GM12878 (cell line): ENCODE measurements around the gene ATIC. TPM values are rescaled to one million over a fixed set of nuclear protein-coding genes. Genes with fewer than 3 reads are reported as not detected.

Experiments
- ATAC-seq: fragments of 200-7000 bp; cut with Tn5 transposase; 3 replicates; pipeline ENCODE4 v1.9.1; 2020; ENCODE audit warnings: mild to moderate bottlenecking, moderate library complexity
- BruUV-seq: library from RNA; stranded (reverse); fragments of 400-500 nt; replicated peaks from 2 replicates; lab custom pipeline; 2021; lab: Mats Ljungman, UMichigan
- CTCF ChIA-PET: fragments of 300-600 bp; sonication (Branson Sonifier 250); formaldehyde crosslinking; extraction: SDS; loops from one replicate; lab custom pipeline; 2021; ENCODE audit warnings: inconsistent platforms; lab: Yijun Ruan, JAX
- POLR2A ChIA-PET: fragments of 350-600 bp; formaldehyde crosslinking; extraction: SDS; loops from one replicate; lab custom pipeline; 2021; ENCODE audit warnings: inconsistent platforms; lab: Charles Lee
- RAD21 ChIA-PET: fragments of 300-600 bp; sonication (Branson Sonifier 250); formaldehyde crosslinking; loops from one replicate; lab custom pipeline; 2023; ENCODE audit warnings: antibody characterized with exemption; ENCODE audit not compliant: unreplicated experiment; lab: Charles Lee
- SMC1A ChIA-PET: fragments of 300-600 bp; sonication (Branson Sonifier 250); formaldehyde crosslinking; loops from one replicate; lab custom pipeline; 2023; ENCODE audit not compliant: unreplicated experiment, uncharacterized antibody; lab: Charles Lee
- DNase-seq: peaks from one replicate; pipeline ENCODE4 v3.0.0-alpha.2; 2011; ENCODE audit warnings: low read depth, low spot score
- FAIRE-seq: peaks from 3 replicates; lab custom pipeline; 2011; peaks lifted over from hg19 to GRCh38; lab: Jason Lieb, UNC
- H2AFZ ChIP-seq: 2 replicates; pipeline ENCODE4 v1.6.0; 2011; ENCODE audit warnings: low read depth, low read length, control low read depth; ENCODE audit not compliant: control insufficient read depth
- H3K27ac ChIP-seq: 2 replicates; pipeline ENCODE4 v1.5.1; 2011; ENCODE audit warnings: control low read depth; ENCODE audit not compliant: control insufficient read depth, insufficient read depth
- H3K27me3 ChIP-seq, 2 experiments: replicated peaks in 1 of 2; 2 replicates each; pipeline versions ENCODE4 v1.6.0 to v1.6.1; 2011; ENCODE audit warnings: low read length in 1 of 2; ENCODE audit not compliant: control insufficient read depth in 2 of 2, insufficient read depth in 2 of 2
- H3K36me3 ChIP-seq, 2 experiments: 2 replicates each; pipeline ENCODE4 v1.5.1; 2011; ENCODE audit warnings: low read length in 1 of 2; ENCODE audit not compliant: control insufficient read depth in 2 of 2, insufficient read depth in 2 of 2
- H3K4me1 ChIP-seq: 2 replicates; pipeline ENCODE4 v1.6.1; 2011; ENCODE audit warnings: mild to moderate bottlenecking, low read length, moderate library complexity, mixed read lengths; ENCODE audit not compliant: control insufficient read depth, insufficient read depth
- H3K4me2 ChIP-seq: 2 replicates; pipeline ENCODE4 v1.6.0; 2011; ENCODE audit warnings: control low read depth; ENCODE audit not compliant: control insufficient read depth, insufficient read depth
- H3K4me3 ChIP-seq: fragments of 200-600 bp; sonication (generic); 2 replicates; pipeline ENCODE4 v1.5.1; 2016
- H3K79me2 ChIP-seq: 2 replicates; pipeline ENCODE4 v1.6.0; 2011; ENCODE audit warnings: low read length; ENCODE audit not compliant: control insufficient read depth, insufficient read depth
- H3K9ac ChIP-seq: 2 replicates; pipeline ENCODE4 v1.8.0; 2011; ENCODE audit warnings: low read length, control low read depth, mixed read lengths; ENCODE audit not compliant: control insufficient read depth, insufficient read depth
- H3K9me3 ChIP-seq: replicated peaks from 3 replicates; pipeline ENCODE4 v1.5.1; 2011; ENCODE audit warnings: mild to moderate bottlenecking, low read length; ENCODE audit not compliant: control insufficient read depth, insufficient read depth
- H4K20me1 ChIP-seq: 2 replicates; pipeline ENCODE4 v1.6.0; 2011; ENCODE audit not compliant: control insufficient read depth, insufficient read depth
- CHD2 ChIP-seq: IDR thresholded peaks from 2 replicates; pipeline ENCODE4 v1.6.1; 2011; ENCODE audit warnings: low read depth, low read length, improper control_type of control experiment, borderline replicate concordance
- EZH2 ChIP-seq: IDR thresholded peaks from 2 replicates; pipeline ENCODE4 v1.6.1; 2012; ENCODE audit warnings: low read depth, mild to moderate bottlenecking, control low read depth, inconsistent platforms, low read length, borderline replicate concordance; ENCODE audit not compliant: control insufficient read depth
- IRF4 ChIP-seq: IDR thresholded peaks from 2 replicates; pipeline ENCODE4 v1.6.1; 2011; ENCODE audit warnings: low read depth, low read length
- KLF5 ChIP-seq: fragments of 450-650 bp; IDR thresholded peaks from 2 replicates; pipeline ENCODE4 v1.6.1; 2014; ENCODE audit warnings: mild to moderate bottlenecking; ENCODE audit not compliant: partially characterized antibody
- MTA3 ChIP-seq: IDR thresholded peaks from 2 replicates; pipeline ENCODE4 v1.6.1; 2012; ENCODE audit warnings: low read length, inconsistent platforms, borderline replicate concordance
- PKNOX1 ChIP-seq: fragments of 450-650 bp; IDR thresholded peaks from 2 replicates; pipeline ENCODE4 v1.6.1; 2016; ENCODE audit warnings: mild to moderate bottlenecking
- RELB ChIP-seq: fragments of 450-650 bp; IDR thresholded peaks from 2 replicates; pipeline ENCODE4 v1.6.1; 2017; ENCODE audit warnings: low read depth, mild to moderate bottlenecking, moderate library complexity
- ZNF687 ChIP-seq: fragments of 450-650 bp; IDR thresholded peaks from 2 replicates; pipeline ENCODE4 v1.6.1; 2017; ENCODE audit warnings: mild to moderate bottlenecking, moderate library complexity
- WGBS: methylation state at CpG from one replicate; pipeline ENCODE4 v1.1.6; 2016; ENCODE audit warnings: low lambda C conversion rate; ENCODE audit not compliant: insufficient replicate concordance, insufficient coverage; ENCODE audit errors: missing lambda C conversion rate; 5-methylcytosine and 5-hydroxymethylcytosine counted together
- in situ Hi-C: fragments of 300-500 bp; cut with MboI; formaldehyde crosslinking; loops from 9 replicates; pipeline ENCODE4 v1.14.3; 2018; ENCODE audit warnings: mixed read lengths
- intact Hi-C: fragments of 100-400 bp; cut with micrococcal nuclease; formaldehyde crosslinking; loops from one replicate; pipeline ENCODE4 v1.14.2; 2022; ENCODE audit not compliant: unreplicated experiment
- polyA plus RNA-seq, 11 experiments: library from polyadenylated mRNA; depleted of rRNA in 4 of 11; unstranded in 6 of 11; stranded (reverse) in 5 of 11; fragments of >200 nt; fragmentation: Nextera tagmentation in 4 of 11; fragmentation: Illumina TruSeq in 1 of 11; extraction: Ambion mirVana in 4 of 11; extraction: Trizol in 1 of 11; gene quantifications; 1 replicate in 1 of 11; 2 replicates in 10 of 11; pipeline versions ENCODE4 v1.2.1 to v1.2.3, GENCODE V29; 2011 to 2016; ENCODE audit warnings: inconsistent platforms in 2 of 11, missing spikeins in 2 of 11, low read depth in 1 of 11
- total RNA-seq, 4 experiments: library from RNA; depleted of rRNA in 3 of 4; stranded (reverse); fragments of >200 nt in 3 of 4; fragmentation: Illumina TruSeq in 1 of 4; extraction: Trizol in 1 of 4; gene quantifications; 2 replicates each; pipeline versions ENCODE4 v1.2.1 to v1.2.3, GENCODE V29; 2013 to 2021

ATIC gene
- total and polyA plus RNA-seq, 10 of the 15 experiments (the other 5 are each of a cell fraction or from before 2014, with no cell fraction given): 45.1 to 518 (median 306) TPM

GRCh38 chr2:215386566-215386965, 74.7 kb downstream of the ATIC start:
- Histone ChIP-seq H3K27me3 (no peaks in the 10 kb centered on the region), H4K20me1 (no peaks in the 10 kb centered on the region), H2AFZ (no peak overlapping the region), H3K9me3 (no peaks in the 10 kb centered on the region), H3K79me2 (no peaks in the 10 kb centered on the region), H3K27ac (no peak overlapping the region), H3K4me3 (no peak overlapping the region), H3K4me2 (no peak overlapping the region), H3K9ac (no peak overlapping the region), H3K4me1 (no peaks in the 10 kb centered on the region), H3K36me3 (no peaks in the 10 kb centered on the region)
- DNase-seq (no peak), ATAC-seq (no peak), FAIRE-seq (no peak)
- SMC1A ChIA-PET: interaction anchor here (1.5 kb wide), 1 partner anchor 16 kb away, joined by 5 read pairs; no protein-coding TSS in a partner anchor
- CTCF ChIA-PET: no interaction called here
- in situ Hi-C loops: no loop called here
- RAD21 ChIA-PET: no interaction called here
- TF ChIP-seq MTA3: no peak
- no TSS peak for BruUV-seq
- POLR2A ChIA-PET: no interaction called here
- WGBS: 86% methylated on average over 7 of the region's 7 CpGs
- intact Hi-C loops: no loop called here

DNA sequence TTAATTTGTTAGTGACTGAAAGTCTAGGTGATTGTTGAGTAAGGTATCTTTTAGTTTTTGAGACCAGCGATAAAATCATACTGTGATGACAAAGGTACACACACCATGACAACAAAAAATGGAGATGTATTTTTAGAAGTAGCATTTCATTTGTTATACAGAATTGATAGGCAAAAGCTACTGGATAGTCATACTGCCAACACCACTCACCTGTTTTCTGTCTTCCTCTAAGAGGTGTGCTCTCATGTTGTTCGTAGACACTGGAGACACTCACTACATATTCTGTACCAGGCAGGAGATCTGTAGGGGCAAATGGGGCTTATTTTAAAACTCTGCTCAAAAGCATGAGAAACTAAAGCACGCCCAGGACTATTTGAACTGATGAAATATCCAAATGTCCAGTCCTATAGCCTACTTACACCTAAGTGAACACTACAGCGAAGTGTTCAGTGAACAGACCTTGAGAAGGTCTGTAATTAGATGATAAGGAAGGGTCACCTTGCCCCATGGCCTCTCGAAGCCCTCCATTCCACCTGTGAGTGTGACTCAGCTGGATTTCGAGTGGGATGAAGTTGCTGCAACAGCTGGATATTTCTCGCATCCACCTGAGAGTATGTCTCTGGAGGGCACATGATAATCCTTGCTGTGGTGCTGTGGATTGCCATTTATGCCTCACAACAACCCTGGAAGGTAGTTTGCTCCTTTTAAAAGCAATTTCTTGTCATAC, 76.3 kb downstream of the ATIC start:
- Histone ChIP-seq H3K36me3 (no peaks in the 10 kb centered on the region), H3K4me1 (no peaks in the 10 kb centered on the region), H3K9me3 (no peaks in the 10 kb centered on the region), H3K4me3 (no peak overlapping the region), H3K79me2 (no peaks in the 10 kb centered on the region), H3K9ac (no peak overlapping the region), H4K20me1 (no peaks in the 10 kb centered on the region), H3K4me2 (no peak overlapping the region), H3K27me3 (no peaks in the 10 kb centered on the region), H2AFZ (no peak overlapping the region), H3K27ac (no peak overlapping the region)
- ChIA-PET POLR2A (no interaction called here), RAD21 (no interaction called here), CTCF (no interaction called here), SMC1A (interaction anchor here (1.5 kb wide), 1 partner anchor 14 kb away, joined by 5 read pairs; no protein-coding TSS in a partner anchor)
- FAIRE-seq (no peak), DNase-seq (no peak), ATAC-seq (no peak)
- TF ChIP-seq KLF5 (no peak), ZNF687 (no peak), RELB (no peak), IRF4 (no peak), CHD2 (no peak), EZH2 (no peak), PKNOX1 (no peak)
- no TSS peak for BruUV-seq
- 50% methylated on average over 7 of the region's 7 CpGs for WGBS
- intact Hi-C loops (no loop called here), in situ Hi-C loops (no loop called here)
